ENCODE measurements around the gene TMEM69. TPM values are rescaled to one million over a fixed set of nuclear protein-coding genes. Genes with fewer than 3 reads are reported as not detected.

Gene TMEM69
- total and polyA plus RNA-seq, 2 of the 8 experiments (the other 6 are each of a cell fraction or from before 2014, with no cell fraction given), result 39.0 to 123 TPM

DNA sequence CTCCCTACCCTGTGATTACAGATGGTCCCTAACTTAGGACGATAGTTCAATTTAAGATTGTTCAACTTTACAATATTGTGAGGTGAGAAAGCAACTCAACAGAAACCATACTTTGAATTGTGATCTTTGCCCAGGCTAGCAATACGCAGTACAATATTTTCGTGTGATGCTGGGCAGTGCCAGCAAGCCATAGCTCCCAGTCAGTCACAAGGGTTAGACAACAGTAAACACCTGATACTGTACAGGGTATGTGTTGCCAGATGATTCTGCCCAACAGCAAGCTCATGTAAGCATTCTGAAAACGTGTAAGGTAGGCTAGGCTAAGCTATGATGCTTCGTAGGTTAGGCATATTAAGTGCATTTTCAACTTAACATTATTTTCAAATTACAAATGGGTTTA is 13.5 kb upstream of the TMEM69 start:
- Histone ChIP-seq H3K56ac (replicated peaks; ENCODE audit: insufficient read length, low read depth, low read length) (no peak overlapping the region), H3K27ac (ENCODE audit: low read depth, low read length) (no peak overlapping the region), H3K4me2 (ENCODE audit: insufficient read depth in 1 of 2, low read depth in 2 of 2, low read length in 2 of 2) (no peak overlapping the region), H2BK12ac (ENCODE audit: low read depth, low read length) (no peak overlapping the region), H3K23ac (ENCODE audit: insufficient read length) (no peak overlapping the region), H3K9ac (replicated peaks in 1 of 4; ENCODE audit: extremely low read depth in 1 of 4, low read depth in 3 of 4, low read length in 3 of 4) (no peak overlapping the region), H2BK120ac (replicated peaks; ENCODE audit: low read depth, low read length) (no peak overlapping the region), H3K79me2 (ENCODE audit: control insufficient read depth in 1 of 2, insufficient read depth in 2 of 2, low read length in 2 of 2) (peaks cover 65 to 97% of the 10 kb centered on the region in 2 experiments), H2BK20ac (ENCODE audit: low read length) (no peak overlapping the region), H2AFZ (ENCODE audit: low read length) (no peak overlapping the region), H3K4me1 (replicated peaks in 1 of 4; ENCODE audit: control insufficient read depth in 3 of 4, insufficient read depth in 4 of 4, low read length in 3 of 4) (peaks cover 0 to 9% (median 4%) of the 10 kb centered on the region in 4 experiments; a peak in 4 of 7 replicates), H3K23me2 (ENCODE audit: low read depth, low read length) (no peaks in the 10 kb centered on the region), H3K18ac (ENCODE audit: extremely low read depth, low read length) (no peak overlapping the region), H4K91ac (replicated peaks; ENCODE audit: insufficient read length, low read length) (no peak overlapping the region), H4K5ac (ENCODE audit: insufficient read length, low read depth, low read length) (no peak overlapping the region), H3K4me3 (ENCODE audit: extremely low read depth in 1 of 4, insufficient read depth in 2 of 4, low read depth in 3 of 4, low read length in 4 of 4) (no peak overlapping the region), H2BK5ac (ENCODE audit: low read depth, low read length) (no peak overlapping the region), H4K8ac (ENCODE audit: extremely low read depth, insufficient read depth, low read length) (no peak overlapping the region), H3K14ac (ENCODE audit: insufficient read length) (no peak overlapping the region), H3K79me1 (ENCODE audit: low read depth, low read length) (peaks cover 7% of the 10 kb centered on the region; the same call in 1 of the 2 replicates), H2AK5ac (ENCODE audit: low read depth, low read length) (no peak overlapping the region), H3K27me3 (replicated peaks in 1 of 4; ENCODE audit: control insufficient read depth in 3 of 4, extremely low read depth in 1 of 4, insufficient read depth in 3 of 4, low read length in 3 of 4) (no peaks in the 10 kb centered on the region), H2BK15ac (ENCODE audit: low read length) (no peak overlapping the region), H4K20me1 (replicated peaks in 1 of 2; ENCODE audit: control insufficient read depth in 1 of 2, insufficient read depth in 2 of 2, low read length in 2 of 2) (peaks cover 26 to 30% of the 10 kb centered on the region in 2 experiments), H3K4ac (replicated peaks; ENCODE audit: insufficient read length, low read depth, low read length) (no peak overlapping the region), H3K36me3 (ENCODE audit: control insufficient read depth in 2 of 4, insufficient read depth in 4 of 4, low read length in 3 of 4) (no peaks in the 10 kb centered on the region; a peak in 2 of 8 replicates), H3K9me3 (ENCODE audit: insufficient read depth in 2 of 2, low read depth in 1 of 2, low read length in 1 of 2) (no peaks in the 10 kb centered on the region)
- 91% methylated on average over 5 of the region's 5 CpGs; no CpG with 5 or more reads in 1 of the 2 experiments for whole genome bisulfite sequencing, 2 experiments (ENCODE audit: extremely low coverage in 1 of 2, insufficient coverage in 1 of 2, insufficient read length in 1 of 2, insufficient replicate concordance in 2 of 2, low coverage in 1 of 2, low lambda C conversion rate in 2 of 2, missing lambda C conversion rate in 1 of 2)
- ChIA-PET CTCF (ENCODE audit: partially characterized antibody) (interaction anchor here (1.3 kb wide), 1 partner anchor 14 kb away, joined by 3 read pairs; the partner anchor contains the start of gene TMEM69), POLR2A (ENCODE audit: partially characterized antibody) (interaction anchor here (0.9 to 3.6 kb wide), 3 partner anchors 9 to 12 kb away, joined by 3 to 17 read pairs (median 11); partner anchors contain the start of gene GPBP1L1)
- no peak for FAIRE-seq
- no peak for DNase-seq (ENCODE audit: low read depth in 1 of 2, low spot score in 2 of 2)
- TF ChIP-seq EZH2 (IDR thresholded peaks at IDR 0.05; ENCODE audit: low read depth, low read length, severe bottlenecking) (no peak), RBBP5 (IDR thresholded peaks at IDR 0.05; ENCODE audit: borderline replicate concordance, low read depth, low read length) (no peak), BCL11A (IDR thresholded peaks at IDR 0.05; ENCODE audit: low read depth in 2 of 2, low read length in 2 of 2) (no peak), KDM1A (IDR thresholded peaks at IDR 0.05; ENCODE audit: borderline replicate concordance, low read length) (no peak), HDAC2 (IDR thresholded peaks at IDR 0.05; ENCODE audit: borderline replicate concordance in 1 of 2, low read depth in 2 of 2, low read length in 2 of 2) (no peak), GABPA (IDR thresholded peaks at IDR 0.05; ENCODE audit: borderline replicate concordance, insufficient read depth, low read length) (no peak), RNF2 (IDR thresholded peaks at IDR 0.05; ENCODE audit: borderline replicate concordance, low read depth, low read length, missing control alignments, poor library complexity, severe bottlenecking) (no peak), SP1 (IDR thresholded peaks at IDR 0.05; ENCODE audit: low read depth, low read length) (no peak), PHF8 (conservative IDR thresholded peaks at IDR 0.05; ENCODE audit: low read depth, low read length) (no peak), KDM4A (IDR thresholded peaks at IDR 0.05; ENCODE audit: low read depth, low read length, severe bottlenecking) (no peak), NRF1 (IDR thresholded peaks at IDR 0.05; ENCODE audit: low read depth, low read length) (no peak), SUZ12 (IDR thresholded peaks at IDR 0.05; ENCODE audit: low read length) (no peak)
